Measurements from ENCODE around the gene OR2L5. TPM values are rescaled to one million over a fixed set of nuclear protein-coding genes. Genes with fewer than 3 reads are reported as not detected.

OR2L5 gene
- not detected for polyA plus RNA-seq (ENCODE audit: low read depth in 6 of 6)

- Mint-ChIP-seq H3K27ac (no peak within 1 kb of the TSS), H3K4me3 (no peak within 1 kb of the TSS), H3K36me3 (peaks cover 28 to 39% of the 10 kb centered on the region in 2 donors), H3K27me3 (no peaks in the 10 kb centered on the region), H3K9me3 (peaks cover 16 to 36% (median 31%) of the 10 kb centered on the region in 7 donors), H3K4me1 (no peaks in the 10 kb centered on the region)
- ATAC-seq (ENCODE audit: low read depth in 2 of 2), result no peak
- DNase-seq, result no peak
These were observed at the start of gene OR2L5 for GRCh38 chr1:248013229-248013710. Gene OR2L5 (plus strand): TSS chr1:248013660. CDS start chr1:248021948, 8,288 bp downstream.

GRCh38 chr1:247964933-247965332 lies 48.5 kb upstream of the OR2L5 start, which contains the start of gene OR2AK2:
Gene OR2AK2 (plus strand): TSS chr1:247965233. CDS start chr1:247965377, 144 bp downstream.
- ATAC-seq (ENCODE audit: low read depth in 2 of 2) (no peak), DNase-seq (no peak)
- H3K27ac Mint-ChIP-seq, result peak within 1 kb of the TSS; percentile 21 to 90 (median 62)
- H3K27me3 Mint-ChIP-seq, result no peaks in the 10 kb centered on the region
- peak within 1 kb of the TSS in 2 of 8 donors; percentile 5 to 57 for H3K4me3 Mint-ChIP-seq
- H3K4me1 Mint-ChIP-seq, result peaks cover 26 to 27% (median 27%) of the 10 kb centered on the region in 3 donors
- peaks cover 7 to 12% of the 10 kb centered on the region in 2 donors for H3K36me3 Mint-ChIP-seq
- H3K9me3 Mint-ChIP-seq, result peaks cover 0 to 5% (median 0%) of the 10 kb centered on the region in 7 donors

- Mint-ChIP-seq H3K36me3 (peaks cover 8 to 10% of the 10 kb centered on the region in 2 donors), H3K9me3 (peaks cover 0 to 5% (median 0%) of the 10 kb centered on the region in 7 donors), H3K4me3 (peak overlapping the region; percentile 28 to 79 (median 53)), H3K4me1 (peaks cover 26 to 27% (median 27%) of the 10 kb centered on the region in 3 donors), H3K27ac (peak overlapping the region; percentile 66 to 90 (median 81)), H3K27me3 (no peaks in the 10 kb centered on the region)
- ATAC-seq (ENCODE audit: low read depth in 2 of 2) (peak; percentile 86), DNase-seq (peak; percentile 8)
These were observed 46.8 kb upstream of the OR2L5 start for GRCh38 chr1:247966532-247967204.

- H3K9me3 Mint-ChIP-seq, result peaks cover 0 to 4% (median 0%) of the 10 kb centered on the region in 7 donors
- H3K4me1 Mint-ChIP-seq, result peaks cover 8 to 11% (median 9%) of the 10 kb centered on the region in 3 donors
- no peak overlapping the region for H3K4me3 Mint-ChIP-seq
- ATAC-seq (ENCODE audit: low read depth in 2 of 2), result no peak
- no peaks in the 10 kb centered on the region for H3K27me3 Mint-ChIP-seq
- no peak overlapping the region for H3K27ac Mint-ChIP-seq
- peaks cover 7 to 12% of the 10 kb centered on the region in 2 donors for H3K36me3 Mint-ChIP-seq
- DNase-seq, result no peak
These were observed 20.5 kb upstream of the OR2L5 start for GRCh38 chr1:247992986-247993385.

GRCh38 chr1:247998811-247999210 lies 14.6 kb upstream of the OR2L5 start:
- Mint-ChIP-seq H3K27ac (no peak overlapping the region), H3K36me3 (peaks cover 0 to 11% of the 10 kb centered on the region in 2 donors)

GRCh38 chr1:248000169-248000568 lies 13.3 kb upstream of the OR2L5 start:
- Mint-ChIP-seq H3K9me3 (peaks cover 0 to 4% (median 0%) of the 10 kb centered on the region in 7 donors), H3K4me3 (no peak overlapping the region), H3K27ac (peak overlapping the region in 1 of 6 donors; percentile 44), H3K4me1 (peaks cover 0 to 6% (median 1%) of the 10 kb centered on the region in 3 donors), H3K36me3 (peaks cover 0 to 11% of the 10 kb centered on the region in 2 donors), H3K27me3 (no peaks in the 10 kb centered on the region)
- ATAC-seq (ENCODE audit: low read depth in 2 of 2), result no peak
- DNase-seq, result no peak

More at GRCh38 chr1:247998811-247999210, 14.6 kb upstream of the OR2L5 start:
- H3K4me3 Mint-ChIP-seq, result no peak overlapping the region
- H3K4me1 Mint-ChIP-seq, result peaks cover 0 to 6% (median 4%) of the 10 kb centered on the region in 3 donors
- ATAC-seq (ENCODE audit: low read depth in 2 of 2), result no peak
- H3K27me3 Mint-ChIP-seq, result no peaks in the 10 kb centered on the region
- peaks cover 0 to 4% (median 0%) of the 10 kb centered on the region in 7 donors for H3K9me3 Mint-ChIP-seq
- DNase-seq, result no peak

- H3K9me3 Mint-ChIP-seq, result peaks cover 15 to 44% (median 33%) of the 10 kb centered on the region in 7 donors
- no peak overlapping the region for H3K4me3 Mint-ChIP-seq
- no peaks in the 10 kb centered on the region for H3K4me1 Mint-ChIP-seq
- DNase-seq, result no peak
- H3K36me3 Mint-ChIP-seq, result peaks cover 28 to 63% of the 10 kb centered on the region in 2 donors
- H3K27me3 Mint-ChIP-seq, result no peaks in the 10 kb centered on the region
- no peak overlapping the region for H3K27ac Mint-ChIP-seq
- no peak for ATAC-seq (ENCODE audit: low read depth in 2 of 2)
These were observed 5.7 kb upstream of the OR2L5 start for GRCh38 chr1:248007778-248008177.

GRCh38 chr1:248009681-248010080 lies 3.8 kb upstream of the OR2L5 start:
- Mint-ChIP-seq H3K27me3 (no peaks in the 10 kb centered on the region), H3K36me3 (peaks cover 28 to 52% of the 10 kb centered on the region in 2 donors), H3K27ac (no peak overlapping the region), H3K4me1 (no peaks in the 10 kb centered on the region), H3K4me3 (no peak overlapping the region), H3K9me3 (peaks cover 15 to 44% (median 33%) of the 10 kb centered on the region in 7 donors)
- no peak for DNase-seq
- no peak for ATAC-seq (ENCODE audit: low read depth in 2 of 2)

- ATAC-seq (ENCODE audit: low read depth in 2 of 2) (no peak), DNase-seq (no peak)
- no peak overlapping the region for H3K4me3 Mint-ChIP-seq
- no peaks in the 10 kb centered on the region for H3K27me3 Mint-ChIP-seq
- peaks cover 6 to 17% of the 10 kb centered on the region in 2 donors for H3K36me3 Mint-ChIP-seq
- H3K9me3 Mint-ChIP-seq, result peaks cover 4 to 11% (median 9%) of the 10 kb centered on the region in 7 donors
- H3K4me1 Mint-ChIP-seq, result no peaks in the 10 kb centered on the region
- no peak overlapping the region for H3K27ac Mint-ChIP-seq
These were observed 2.3 kb downstream of the OR2L5 start for GRCh38 chr1:248015803-248016202.

GRCh38 chr1:248029770-248030169 lies 16.3 kb downstream of the OR2L5 start, which contains the start of gene OR2L2:
Gene OR2L2 (plus strand): TSS chr1:248030070. CDS start chr1:248038268, 8,198 bp downstream.
- Mint-ChIP-seq H3K27me3 (no peaks in the 10 kb centered on the region), H3K27ac (no peak within 1 kb of the TSS), H3K36me3 (peaks cover 8 to 23% of the 10 kb centered on the region in 2 donors), H3K4me1 (no peaks in the 10 kb centered on the region), H3K9me3 (peaks cover 9 to 33% (median 25%) of the 10 kb centered on the region in 7 donors), H3K4me3 (no peak within 1 kb of the TSS)
- no peak for ATAC-seq (ENCODE audit: low read depth in 2 of 2)
- no peak for DNase-seq

- DNase-seq (no peak), ATAC-seq (ENCODE audit: low read depth in 2 of 2) (no peak)
- H3K36me3 Mint-ChIP-seq, result peaks cover 0 to 1% of the 10 kb centered on the region in 2 donors
- H3K4me3 Mint-ChIP-seq, result no peak overlapping the region
- peaks cover 0 to 6% (median 0%) of the 10 kb centered on the region in 3 donors for H3K4me1 Mint-ChIP-seq
- no peak overlapping the region for H3K27ac Mint-ChIP-seq
- H3K9me3 Mint-ChIP-seq, result peaks cover 4 to 15% (median 8%) of the 10 kb centered on the region in 7 donors
- no peaks in the 10 kb centered on the region for H3K27me3 Mint-ChIP-seq
These were observed 31.7 kb downstream of the OR2L5 start for GRCh38 chr1:248045209-248045608.

GRCh38 chr1:248046536-248046935 lies 33.1 kb downstream of the OR2L5 start, which contains the start of gene OR2L3:
Gene OR2L3 (plus strand): TSS chr1:248046836. CDS start chr1:248060682, 13,846 bp downstream.
- no peak within 1 kb of the TSS for H3K4me3 Mint-ChIP-seq
- H3K27me3 Mint-ChIP-seq, result no peaks in the 10 kb centered on the region
- no peak within 1 kb of the TSS for H3K27ac Mint-ChIP-seq
- no peaks in the 10 kb centered on the region for H3K36me3 Mint-ChIP-seq
- DNase-seq (no peak), ATAC-seq (ENCODE audit: low read depth in 2 of 2) (no peak)
- H3K4me1 Mint-ChIP-seq, result peaks cover 0 to 6% (median 0%) of the 10 kb centered on the region in 3 donors
- H3K9me3 Mint-ChIP-seq, result peaks cover 2 to 15% (median 5%) of the 10 kb centered on the region in 7 donors

GRCh38 chr1:248047008-248047407 lies 33.5 kb downstream of the OR2L5 start:
- DNase-seq, result no peak
- Mint-ChIP-seq H3K4me1 (peaks cover 0 to 6% (median 0%) of the 10 kb centered on the region in 3 donors), H3K27me3 (no peaks in the 10 kb centered on the region), H3K27ac (no peak overlapping the region), H3K9me3 (peaks cover 2 to 15% (median 5%) of the 10 kb centered on the region in 7 donors), H3K36me3 (no peaks in the 10 kb centered on the region), H3K4me3 (no peak overlapping the region)
- no peak for ATAC-seq (ENCODE audit: low read depth in 2 of 2)
